Measurements from ENCODE around the gene FHIT. TPM values are rescaled to one million over a fixed set of nuclear protein-coding genes. Genes with fewer than 3 reads are reported as not detected.

The FHIT gene
- total RNA-seq, 4 donors from 2014 or later = 4.6 to 6.1 (median 5.7) TPM

- intact Hi-C loops (cut with DNase I) = no loop called here
- Histone ChIP-seq H3K36me3 (no peaks in the 10 kb centered on the region), H3K9me3 (no peaks in the 10 kb centered on the region), H3K27me3 (no peaks in the 10 kb centered on the region), H3K27ac (replicated peaks in 1 of 4) (no peak overlapping the region), H3K4me1 (no peaks in the 10 kb centered on the region), H3K4me3 (no peak overlapping the region)
- 62% methylated on average over 3 of the region's 3 CpGs for WGBS
- no peak for DNase-seq (ENCODE audit: extremely low spot score)
- no peak for TF ChIP-seq POLR2A (IDR thresholded peaks at IDR 0.05; ENCODE audit: low read depth)
- peak in 1 of 3 experiments; percentile 13 for TF ChIP-seq CTCF (IDR thresholded peaks at IDR 0.05)
- TF ChIP-seq EP300 (IDR thresholded peaks at IDR 0.05) = no peak
- TF ChIP-seq POLR2AphosphoS5 (IDR thresholded peaks at IDR 0.05) = no peak
These were observed 669.0 kb downstream of the FHIT start for GRCh38 chr3:60582288-60582687.

- WGBS = 94% methylated on average over 5 of the region's 5 CpGs
- DNase-seq (ENCODE audit: extremely low spot score) = no peak
- H3K27ac ChIP-seq (replicated peaks in 1 of 4) = no peak overlapping the region
- no peaks in the 10 kb centered on the region for H3K9me3 ChIP-seq
- no peak for TF ChIP-seq EP300 (IDR thresholded peaks at IDR 0.05)
- no peak for TF ChIP-seq POLR2AphosphoS5 (IDR thresholded peaks at IDR 0.05)
- no peak for TF ChIP-seq POLR2A (IDR thresholded peaks at IDR 0.05; ENCODE audit: low read depth)
- no peaks in the 10 kb centered on the region for H3K36me3 ChIP-seq
- H3K4me1 ChIP-seq = no peaks in the 10 kb centered on the region
- no peak overlapping the region for H3K4me3 ChIP-seq
- intact Hi-C loops (cut with DNase I) = no loop called here
- no peaks in the 10 kb centered on the region for H3K27me3 ChIP-seq
These were observed 670.4 kb downstream of the FHIT start for GRCh38 chr3:60580809-60581208.

GRCh38 chr3:60579734-60580133 lies 671.5 kb downstream of the FHIT start:
- Histone ChIP-seq H3K27ac (replicated peaks in 1 of 4) (no peak overlapping the region), H3K9me3 (no peaks in the 10 kb centered on the region), H3K27me3 (no peaks in the 10 kb centered on the region), H3K4me1 (no peaks in the 10 kb centered on the region), H3K4me3 (no peak overlapping the region), H3K36me3 (no peaks in the 10 kb centered on the region)
- TF ChIP-seq POLR2A (IDR thresholded peaks at IDR 0.05; ENCODE audit: low read depth) (no peak), CTCF (IDR thresholded peaks at IDR 0.05) (no peak), POLR2AphosphoS5 (IDR thresholded peaks at IDR 0.05) (no peak), EP300 (IDR thresholded peaks at IDR 0.05) (no peak)
- DNase-seq (ENCODE audit: extremely low spot score) = no peak
- intact Hi-C loops (cut with DNase I) = no loop called here
- WGBS = 47% methylated on average over 5 of the region's 5 CpGs

GRCh38 chr3:60578936-60579335 lies 672.3 kb downstream of the FHIT start:
- Histone ChIP-seq H3K4me1 (no peaks in the 10 kb centered on the region), H3K27ac (replicated peaks in 1 of 4) (no peak overlapping the region), H3K4me3 (no peak overlapping the region), H3K36me3 (no peaks in the 10 kb centered on the region), H3K27me3 (no peaks in the 10 kb centered on the region), H3K9me3 (no peaks in the 10 kb centered on the region)
- 93% methylated on average over 1 of the region's 1 CpG for WGBS
- no peak for DNase-seq (ENCODE audit: extremely low spot score)
- intact Hi-C loops (cut with DNase I) = no loop called here
- TF ChIP-seq CTCF (IDR thresholded peaks at IDR 0.05) (no peak), POLR2A (IDR thresholded peaks at IDR 0.05; ENCODE audit: low read depth) (no peak), EP300 (IDR thresholded peaks at IDR 0.05) (no peak), POLR2AphosphoS5 (IDR thresholded peaks at IDR 0.05) (no peak)

- Histone ChIP-seq H3K27ac (replicated peaks in 1 of 4) (no peak overlapping the region), H3K36me3 (no peaks in the 10 kb centered on the region), H3K27me3 (no peaks in the 10 kb centered on the region), H3K4me3 (no peak overlapping the region), H3K4me1 (no peaks in the 10 kb centered on the region), H3K9me3 (no peaks in the 10 kb centered on the region)
- DNase-seq (ENCODE audit: extremely low spot score) = no peak
- TF ChIP-seq POLR2A (IDR thresholded peaks at IDR 0.05; ENCODE audit: low read depth) = no peak
- no peak for TF ChIP-seq EP300 (IDR thresholded peaks at IDR 0.05)
- TF ChIP-seq POLR2AphosphoS5 (IDR thresholded peaks at IDR 0.05) = no peak
- no peak for TF ChIP-seq CTCF (IDR thresholded peaks at IDR 0.05)
- 86% methylated on average over 4 of the region's 4 CpGs for WGBS
- intact Hi-C loops (cut with DNase I) = no loop called here
These were observed 673.7 kb downstream of the FHIT start for GRCh38 chr3:60577601-60578000.

All from esophagus muscularis mucosa (tissue), 4 donors.